Heart right ventricle (tissue), 16 donors: ENCODE data around the gene ARFGAP3. TPM values are rescaled to one million over a fixed set of nuclear protein-coding genes. Genes with fewer than 3 reads are reported as not detected.
A peak's percentile ranks its signal among the peaks of the same experiment; 100 is the strongest.

ENCODE experiments used
- ATAC-seq, 8 donors: fragments of 200-7000 bp; cut with Tn5 transposase; one replicate each; pipeline ENCODE4 v1.9.1; 2020; ENCODE audit warnings: mild to moderate bottlenecking in 8 of 8, moderate library complexity in 8 of 8, moderate number of reproducible peaks in 1 of 8
- DNase-seq, 2 donors: peaks; one replicate each; pipeline ENCODE4 v3.0.0-alpha.2; 2020
- H3K27ac ChIP-seq, 10 donors: fragments of 200-600 bp; sonication (generic) in 2 of 10; one replicate each; pipeline versions ENCODE4 v1.5.0 to v1.8.0; 2020 to 2022; ENCODE audit warnings: mild to moderate bottlenecking in 3 of 10
- H3K27me3 ChIP-seq, 7 donors: fragments of 200-600 bp; one replicate each; pipeline ENCODE4 v1.8.0; 2021 to 2022; ENCODE audit warnings: mild to moderate bottlenecking in 2 of 7
- H3K36me3 ChIP-seq, 9 donors: fragments of 200-600 bp; sonication (generic) in 1 of 9; one replicate each; pipeline versions ENCODE4 v1.5.0 to v1.8.0; 2020 to 2022; ENCODE audit warnings: mild to moderate bottlenecking in 2 of 9
- H3K4me1 ChIP-seq, 9 donors: fragments of 200-600 bp; sonication (generic) in 1 of 9; one replicate each; pipeline versions ENCODE4 v1.5.0 to v1.8.0; 2020 to 2022; ENCODE audit warnings: mild to moderate bottlenecking in 4 of 9
- H3K4me3 ChIP-seq, 10 donors: fragments of 200-600 bp; sonication (generic) in 2 of 10; one replicate each; pipeline versions ENCODE4 v1.5.0 to v1.8.0; 2020 to 2022; ENCODE audit warnings: mild to moderate bottlenecking in 7 of 10, moderate library complexity in 2 of 10
- H3K9me3 ChIP-seq, 11 donors: fragments of 200-600 bp in 10 of 11; sonication (generic) in 2 of 11; one replicate each; pipeline versions ENCODE4 v1.5.0 to v1.8.0; 2013 to 2022; ENCODE audit warnings: mild to moderate bottlenecking in 2 of 11, control low read depth in 1 of 11, moderate library complexity in 1 of 11
- CTCF ChIP-seq, 9 donors: fragments of 200-600 bp; sonication (generic) in 2 of 9; IDR thresholded peaks; one replicate each; pipeline versions ENCODE4 v1.5.0 to v1.8.0; 2021 to 2022; ENCODE audit warnings: antibody characterized with exemption in 9 of 9, mild to moderate bottlenecking in 5 of 9, moderate library complexity in 1 of 9
- WGBS, 2 donors: extraction: QIAGEN DNeasy Blood & Tissue Kit; methylation state at CpG; one replicate each; pipeline ENCODE4 v1.1.7; 2013; ENCODE audit warnings: inconsistent platforms in 1 of 2; 5-methylcytosine and 5-hydroxymethylcytosine counted together
- intact Hi-C, 10 donors: fragments of 100-400 bp; cut with DNase I; formaldehyde crosslinking; loops; one replicate each; pipeline versions ENCODE4 v1.11.1 to v1.14.2; 2022
- polyA plus RNA-seq, 2 donors: library from polyadenylated mRNA; stranded (reverse); fragments of 200-250 nt; gene quantifications; one replicate each; pipeline ENCODE4 v1.2.3, GENCODE V29; 2013
- total RNA-seq, 10 donors: library from RNA; stranded (reverse); fragmentation: NEBNext Ultra II Directional in 3 of 10; extraction: Animal tissue kit (Norgen Biotek cat#: 25700) in 3 of 10; gene quantifications; one replicate each; pipeline versions ENCODE4 v1.2.1 to v1.2.4, GENCODE V29; 2021 to 2023
- donor health status: Arrhythmogenic right ventricular cardiomyopathy.
- donor health status: ischemic (EF 13 %, LVEDD 7.1; RV severe dilation, severe dysfunction).
- donor health status: healthy with polysubstance abuse.
- donor health status: DM: no; HTN: yes; CAD: no.
- donor health status: DM: no; HTN: no; CAD: no.
- donor health status: ischemic (EF 25% LVEDD 6.9; RV normal size, moderate dysfunction).
- donor health status: ischemic (EF 25% LVEDD 5.7; RV mildly dilated, moderate dysfunction).
- donor health status: healthy.
- donor health status: DM: yes; HTN: yes; CAD: no.
- donor health status: Ischemic cardiomyopathy.
- donor health status: ischemic (EF 35%, LVEDD 5.7; RV mildly dilated, moderate dysfunction).
- donor health status: nonischemic (EF 11% LVEDD 7.7; RV severe dilation, severe dysfunction).
- donor health status: DM: yes; HTN: yes; CAD: no.
- donor health status: PGD.
- donor health status: ischemic (EF 29% LVEDD 5.4; RV normal size, mild dysfunction).
- donor health status: nonischemic (EF 23%, LVEDD 6.1; RV moderate dilation, normal function).

Gene ARFGAP3
- total and polyA plus RNA-seq, 12 donors, result 10.6 to 29.4 (median 23.2) TPM

- WGBS, 2 donors, result 77% methylated on average over 2 of the region's 2 CpGs
- intact Hi-C loops, result loop anchor here in 3 of 10 donors (5.0 to 10.0 kb wide), 3 partner anchors 147 to 189 kb away; no protein-coding TSS in a partner anchor
- Histone ChIP-seq H3K4me1 (peaks cover 0 to 22% (median 11%) of the 10 kb centered on the region in 9 donors), H3K9me3 (no peaks in the 10 kb centered on the region), H3K4me3 (no peak overlapping the region), H3K36me3 (peaks cover 0 to 100% (median 41%) of the 10 kb centered on the region in 9 donors), H3K27me3 (no peaks in the 10 kb centered on the region), H3K27ac (no peak overlapping the region)
- ATAC-seq, result no peak
- DNase-seq, result no peak
- TF ChIP-seq CTCF (IDR thresholded peaks at IDR 0.05), result no peak
These were observed 45.6 kb downstream of the ARFGAP3 start for GRCh38 chr22:42811459-42811858.

GRCh38 chr22:42808521-42808920 is 48.6 kb downstream of the ARFGAP3 start:
- no peak for TF ChIP-seq CTCF (IDR thresholded peaks at IDR 0.05)
- no peaks in the 10 kb centered on the region for H3K27me3 ChIP-seq
- intact Hi-C loops, result loop anchor here in 1 of 10 donors (10.0 kb wide), 1 partner anchor 154 kb away; no protein-coding TSS in a partner anchor
- H3K36me3 ChIP-seq, result peaks cover 0 to 100% (median 44%) of the 10 kb centered on the region in 9 donors
- H3K9me3 ChIP-seq, result no peaks in the 10 kb centered on the region
- H3K4me3 ChIP-seq, result no peak overlapping the region
- DNase-seq (no peak), ATAC-seq (no peak)
- H3K4me1 ChIP-seq, result peaks cover 10 to 38% (median 28%) of the 10 kb centered on the region in 9 donors
- 82 to 87% methylated on average over 3 of the region's 3 CpGs for WGBS, 2 donors
- H3K27ac ChIP-seq, result no peak overlapping the region

GRCh38 chr22:42807185-42807584 is 49.9 kb downstream of the ARFGAP3 start:
- DNase-seq (no peak), ATAC-seq (no peak)
- 76 to 83% methylated on average over 6 of the region's 6 CpGs for WGBS, 2 donors
- H3K27me3 ChIP-seq, result no peaks in the 10 kb centered on the region
- H3K9me3 ChIP-seq, result no peaks in the 10 kb centered on the region
- intact Hi-C loops, result loop anchor here in 1 of 10 donors (10.0 kb wide), 1 partner anchor 152 kb away; no protein-coding TSS in a partner anchor
- TF ChIP-seq CTCF (IDR thresholded peaks at IDR 0.05), result no peak
- peaks cover 15 to 46% (median 36%) of the 10 kb centered on the region in 9 donors for H3K4me1 ChIP-seq
- H3K4me3 ChIP-seq, result no peak overlapping the region
- peaks cover 0 to 97% (median 44%) of the 10 kb centered on the region in 9 donors for H3K36me3 ChIP-seq
- H3K27ac ChIP-seq, result peak overlapping the region in 2 of 10 donors; percentile 81 to 86

- no peak for TF ChIP-seq CTCF (IDR thresholded peaks at IDR 0.05)
- Histone ChIP-seq H3K9me3 (no peaks in the 10 kb centered on the region), H3K27me3 (no peaks in the 10 kb centered on the region), H3K4me1 (peaks cover 15 to 46% (median 36%) of the 10 kb centered on the region in 9 donors), H3K27ac (peak overlapping the region; percentile 31 to 86 (median 69)), H3K4me3 (no peak overlapping the region), H3K36me3 (peaks cover 0 to 97% (median 47%) of the 10 kb centered on the region in 9 donors)
- ATAC-seq (peak in 7 of 8 donors; percentile 7 to 32 (median 11)), DNase-seq (no peak)
- intact Hi-C loops, result loop anchor here in 1 of 10 donors (10.0 kb wide), 1 partner anchor 151 kb away; no protein-coding TSS in a partner anchor
- WGBS, 2 donors, result 82 to 84% methylated on average over 15 of the region's 15 CpGs
These were observed 50.9 kb downstream of the ARFGAP3 start for GRCh38 chr22:42805998-42806830.
